ENCODE results near the gene SELPLG. TPM values are rescaled to one million over a fixed set of nuclear protein-coding genes. Genes with fewer than 3 reads are reported as not detected.
"Not testable (repeated sequence)": the region's sequence is repeated elsewhere in the genome, so short reads cannot be mapped to it uniquely, and the experiment has no call there.

Gene SELPLG
- total RNA-seq, 2 experiments from 2014 or later, result 56.8 to 60.1 TPM

GRCh38 chr12:108635997-108636808 lies 2.5 kb upstream of the SELPLG start:
- Mint-ChIP-seq H3K9me3 (no peaks in the 10 kb centered on the region), H3K27me3 (no peaks in the 10 kb centered on the region), H3K36me3 (peaks cover 13% of the 10 kb centered on the region), H3K4me1 (ENCODE audit: low read depth) (peaks cover 46% of the 10 kb centered on the region), H3K4me3 (peak overlapping the region; percentile 39), H3K27ac (peak overlapping the region; percentile 97)
- DNase-seq, result no peak
- ChIA-PET CTCF (interaction anchor here (1.1 to 15.0 kb wide), 8 partner anchors 9 to 314 kb away, joined by 3 to 207 read pairs (median 6); no protein-coding TSS in a partner anchor), POLR2A (interaction anchor here (0.9 to 4.9 kb wide), 11 partner anchors 9 to 221 kb away, joined by 3 to 66 read pairs (median 5); partner anchors contain the start of genes ISCU, SART3 and SSH1)
- intact Hi-C loops (cut with micrococcal nuclease), result loop anchor here (1.0 to 10.0 kb wide), 4 partner anchors 53 to 1311 kb away; partner anchors contain the start of genes ALKBH2, UNG and USP30

GRCh38 chr12:108635201-108635996 lies 1.7 kb upstream of the SELPLG start:
- Mint-ChIP-seq H3K4me1 (ENCODE audit: low read depth) (peaks cover 51% of the 10 kb centered on the region), H3K9me3 (no peaks in the 10 kb centered on the region), H3K36me3 (peaks cover 18% of the 10 kb centered on the region), H3K4me3 (peak overlapping the region; percentile 97), H3K27me3 (no peaks in the 10 kb centered on the region), H3K27ac (peak overlapping the region; percentile 97)
- CTCF ChIA-PET, result interaction anchor here (1.0 to 15.0 kb wide), 11 partner anchors 9 to 315 kb away, joined by 3 to 207 read pairs (median 6); no protein-coding TSS in a partner anchor
- peak; percentile 73 for DNase-seq
- intact Hi-C loops (cut with micrococcal nuclease), result loop anchor here (1.0 to 10.0 kb wide), 4 partner anchors 54 to 1311 kb away; partner anchors contain the start of genes ALKBH2, UNG and USP30
- POLR2A ChIA-PET, result interaction anchor here (0.8 to 4.9 kb wide), 12 partner anchors 8 to 222 kb away, joined by 3 to 66 read pairs (median 6); partner anchors contain the start of genes ISCU, SART3 and SSH1

- Mint-ChIP-seq H3K36me3 (peaks cover 18% of the 10 kb centered on the region), H3K27ac (peak overlapping the region; percentile 97), H3K4me1 (ENCODE audit: low read depth) (peaks cover 52% of the 10 kb centered on the region), H3K4me3 (peak overlapping the region; percentile 97), H3K27me3 (no peaks in the 10 kb centered on the region), H3K9me3 (no peaks in the 10 kb centered on the region)
- DNase-seq, result peak; percentile 85
- CTCF ChIA-PET, result interaction anchor here (0.9 to 15.0 kb wide), 12 partner anchors 13 to 478 kb away, joined by 3 to 207 read pairs (median 5); partner anchors contain the start of genes ALKBH2, ISCU and SART3
- POLR2A ChIA-PET, result interaction anchor here (1.4 to 4.9 kb wide), 9 partner anchors 12 to 73 kb away, joined by 7 to 66 read pairs (median 11); partner anchors contain the start of genes ISCU and SART3
- intact Hi-C loops (cut with micrococcal nuclease), result loop anchor here (1.0 to 10.0 kb wide), 5 partner anchors 30 to 1310 kb away; partner anchors contain the start of genes ALKBH2, PRDM4, UNG and USP30
These were observed 652 bp upstream of the SELPLG start for GRCh38 chr12:108634341-108634751.

GRCh38 chr12:108633081-108633533 lies 587 bp downstream of the SELPLG start:
- Mint-ChIP-seq H3K4me1 (ENCODE audit: low read depth) (peaks cover 54% of the 10 kb centered on the region), H3K4me3 (peak overlapping the region; percentile 97), H3K27ac (peak overlapping the region; percentile 97), H3K27me3 (no peaks in the 10 kb centered on the region), H3K36me3 (peaks cover 26% of the 10 kb centered on the region), H3K9me3 (no peaks in the 10 kb centered on the region)
- no peak for DNase-seq
- ChIA-PET POLR2A (interaction anchor here (0.7 to 4.9 kb wide), 10 partner anchors 13 to 170 kb away, joined by 3 to 66 read pairs (median 10); partner anchors contain the start of genes ISCU and SART3), CTCF (interaction anchor here (1.1 to 15.0 kb wide), 8 partner anchors 15 to 170 kb away, joined by 3 to 207 read pairs (median 12); partner anchors contain the start of genes ISCU and SART3)
- intact Hi-C loops (cut with micrococcal nuclease), result loop anchor here (1.0 to 10.0 kb wide), 6 partner anchors 16 to 1308 kb away; partner anchors contain the start of genes ALKBH2, ISCU, PRDM4 and UNG

GRCh38 chr12:108631261-108631660 lies 2.4 kb downstream of the SELPLG start:
- Mint-ChIP-seq H3K4me1 (ENCODE audit: low read depth) (peaks cover 62% of the 10 kb centered on the region), H3K27ac (peak overlapping the region; percentile 98), H3K36me3 (peaks cover 30% of the 10 kb centered on the region), H3K4me3 (peak overlapping the region; percentile 97)
- not testable (repeated sequence) for DNase-seq, H3K9me3 Mint-ChIP-seq, H3K27me3 Mint-ChIP-seq
- intact Hi-C loops (cut with micrococcal nuclease), result loop anchor here (1.0 to 10.0 kb wide), 4 partner anchors 226 to 1306 kb away; partner anchors contain the start of genes ALKBH2, PRDM4, SSH1 and UNG
- CTCF ChIA-PET, result interaction anchor here (1.4 to 15.0 kb wide), 4 partner anchors 13 to 69 kb away, joined by 6 to 207 read pairs (median 9); partner anchors contain the start of gene ISCU
- POLR2A ChIA-PET, result interaction anchor here (0.7 to 4.9 kb wide), 8 partner anchors 9 to 173 kb away, joined by 3 to 66 read pairs (median 3); partner anchors contain the start of genes FICD, ISCU and SART3

GRCh38 chr12:108630481-108631207 lies 3.0 kb downstream of the SELPLG start:
- Mint-ChIP-seq H3K27me3 (no peaks in the 10 kb centered on the region), H3K9me3 (no peaks in the 10 kb centered on the region), H3K36me3 (peaks cover 33% of the 10 kb centered on the region), H3K4me1 (ENCODE audit: low read depth) (peaks cover 59% of the 10 kb centered on the region), H3K4me3 (peak overlapping the region; percentile 97), H3K27ac (peak overlapping the region; percentile 98)
- peak; percentile 62 for DNase-seq
- ChIA-PET POLR2A (interaction anchor here (0.5 to 2.2 kb wide), 9 partner anchors 8 to 1258 kb away, joined by 3 to 10 read pairs (median 4); partner anchors contain the start of genes FICD and ISCU), CTCF (interaction anchor here (0.7 to 15.0 kb wide), 4 partner anchors 12 to 173 kb away, joined by 3 to 207 read pairs (median 8); partner anchors contain the start of gene ISCU)
- intact Hi-C loops (cut with micrococcal nuclease), result loop anchor here (1.0 to 10.0 kb wide), 4 partner anchors 227 to 1306 kb away; partner anchors contain the start of genes ALKBH2, PRDM4, SSH1 and UNG

GRCh38 chr12:108629824-108630476 lies 3.7 kb downstream of the SELPLG start:
- H3K36me3 Mint-ChIP-seq, result peaks cover 34% of the 10 kb centered on the region
- H3K4me3 Mint-ChIP-seq, result peak overlapping the region; percentile 97
- ChIA-PET POLR2A (interaction anchor here (0.5 to 3.5 kb wide), 8 partner anchors 9 to 1259 kb away, joined by 3 to 24 read pairs (median 7); partner anchors contain the start of genes ISCU and SART3), CTCF (interaction anchor here (0.7 to 15.0 kb wide), 6 partner anchors 12 to 174 kb away, joined by 3 to 207 read pairs (median 4); partner anchors contain the start of gene ISCU)
- H3K9me3 Mint-ChIP-seq, result no peaks in the 10 kb centered on the region
- peak; percentile 84 for DNase-seq
- intact Hi-C loops (cut with micrococcal nuclease), result loop anchor here (1.0 to 10.0 kb wide), 6 partner anchors 61 to 1305 kb away; partner anchors contain the start of genes ALKBH2, CORO1C, PRDM4 and SART3
- peaks cover 59% of the 10 kb centered on the region for H3K4me1 Mint-ChIP-seq (ENCODE audit: low read depth)
- H3K27ac Mint-ChIP-seq, result peak overlapping the region; percentile 98
- no peaks in the 10 kb centered on the region for H3K27me3 Mint-ChIP-seq

GRCh38 chr12:108629151-108629550 lies 4.5 kb downstream of the SELPLG start:
- intact Hi-C loops (cut with micrococcal nuclease), result loop anchor here (1.0 to 2.0 kb wide), 3 partner anchors 62 to 102 kb away; partner anchors contain the start of genes CORO1C and SART3
- peak overlapping the region; percentile 97 for H3K4me3 Mint-ChIP-seq
- H3K36me3 Mint-ChIP-seq, result peaks cover 34% of the 10 kb centered on the region
- ChIA-PET CTCF (interaction anchor here (0.8 to 15.0 kb wide), 4 partner anchors 11 to 174 kb away, joined by 3 to 207 read pairs (median 8); partner anchors contain the start of gene ISCU), POLR2A (interaction anchor here (1.1 to 3.5 kb wide), 4 partner anchors 12 to 71 kb away, joined by 3 to 24 read pairs (median 14); partner anchors contain the start of gene SART3)
- no peaks in the 10 kb centered on the region for H3K9me3 Mint-ChIP-seq
- peak overlapping the region; percentile 98 for H3K27ac Mint-ChIP-seq
- H3K27me3 Mint-ChIP-seq, result no peaks in the 10 kb centered on the region
- peak; percentile 48 for DNase-seq
- peaks cover 52% of the 10 kb centered on the region for H3K4me1 Mint-ChIP-seq (ENCODE audit: low read depth)

- Mint-ChIP-seq H3K36me3 (peaks cover 45% of the 10 kb centered on the region), H3K27me3 (no peaks in the 10 kb centered on the region), H3K4me3 (peak overlapping the region; percentile 3), H3K9me3 (no peaks in the 10 kb centered on the region), H3K4me1 (ENCODE audit: low read depth) (peaks cover 60% of the 10 kb centered on the region), H3K27ac (peak overlapping the region; percentile 98)
- no peak for DNase-seq
- intact Hi-C loops (cut with micrococcal nuclease), result no loop called here
- ChIA-PET CTCF (interaction anchor here (1.0 to 15.0 kb wide), 10 partner anchors 8 to 324 kb away, joined by 3 to 207 read pairs (median 4); no protein-coding TSS in a partner anchor), POLR2A (interaction anchor here (0.7 to 3.5 kb wide), 7 partner anchors 8 to 70 kb away, joined by 3 to 24 read pairs (median 5); partner anchors contain the start of genes ISCU and SART3)
These were observed 6.4 kb downstream of the SELPLG start for GRCh38 chr12:108627134-108627920.

Measured in activated CD4-positive, alpha-beta memory T cell treated with anti-CD3 and anti-CD28 coated beads for 36 hours (primary cell).